ENCODE results near the gene SDHA.
"Not testable (repeated sequence)": the region's sequence is repeated elsewhere in the genome, so short reads cannot be mapped to it uniquely, and the experiment has no call there.

Gene SDHA

GRCh38 chr5:302966-303365 lies 84.8 kb downstream of the SDHA start:
- TF ChIP-seq CTCF (IDR thresholded peaks at IDR 0.05): no peak
- Histone ChIP-seq H3K27ac (no peak overlapping the region), H3K4me3 (no peak overlapping the region)
- DNase-seq (ENCODE audit: low spot score): no peak

- not testable (repeated sequence) for DNase-seq (ENCODE audit: low spot score); H3K4me3 ChIP-seq; H3K27ac ChIP-seq
Measured at GRCh38 chr5:303741-304140, 85.6 kb downstream of the SDHA start.

GRCh38 chr5:305050-305449 lies 86.9 kb downstream of the SDHA start:
- no peak for DNase-seq (ENCODE audit: low spot score)
- Histone ChIP-seq H3K27ac (no peak overlapping the region), H3K4me3 (no peak overlapping the region)
- TF ChIP-seq CTCF (IDR thresholded peaks at IDR 0.05): no peak

GRCh38 chr5:305459-305858 lies 87.3 kb downstream of the SDHA start:
- H3K4me3 ChIP-seq: no peak overlapping the region

GRCh38 chr5:306011-306805 lies 88.1 kb downstream of the SDHA start:
- TF ChIP-seq CTCF (IDR thresholded peaks at IDR 0.05): no peak
- DNase-seq (ENCODE audit: low spot score): no peak
- Histone ChIP-seq H3K4me3 (no peak overlapping the region), H3K27ac (no peak overlapping the region)

More at GRCh38 chr5:305459-305858, 87.3 kb downstream of the SDHA start:
- H3K27ac ChIP-seq: no peak overlapping the region
- no peak for DNase-seq (ENCODE audit: low spot score)
- no peak for TF ChIP-seq CTCF (IDR thresholded peaks at IDR 0.05)

Measured in coronary artery (tissue), 2 donors.